ENCODE results near the gene HEXA.

HEXA gene

GRCh38 chr15:72372361-72372760 is 3.5 kb downstream of the HEXA start:
- no peak for DNase-seq

- no peak for DNase-seq
Observed at GRCh38 chr15:72369964-72370363, 5.8 kb downstream of the HEXA start.

GRCh38 chr15:72368899-72369298 is 6.9 kb downstream of the HEXA start:
- no peak for DNase-seq

- no peak for DNase-seq
Observed at GRCh38 chr15:72368325-72368724, 7.5 kb downstream of the HEXA start.

GRCh38 chr15:72365844-72366243 is 10.0 kb downstream of the HEXA start:
- no peak for DNase-seq

GRCh38 chr15:72361176-72361575 is 14.6 kb downstream of the HEXA start:
- DNase-seq, result no peak

GRCh38 chr15:72358650-72359171 is 17.1 kb downstream of the HEXA start:
- DNase-seq, result peak; percentile 88

- DNase-seq, result no peak
Observed at GRCh38 chr15:72358121-72358520, 17.7 kb downstream of the HEXA start.

GRCh38 chr15:72354496-72354895 is 21.3 kb downstream of the HEXA start:
- no peak for DNase-seq

- DNase-seq, result no peak
Observed at GRCh38 chr15:72353266-72353665, 22.5 kb downstream of the HEXA start.

GRCh38 chr15:72345806-72346205 is 30.0 kb downstream of the HEXA start:
- no peak for DNase-seq

GRCh38 chr15:72345280-72345679 is 30.5 kb downstream of the HEXA start:
- no peak for DNase-seq

- no peak for DNase-seq
Observed at GRCh38 chr15:72344602-72345001, 31.2 kb downstream of the HEXA start.

GRCh38 chr15:72342385-72342784 is 33.4 kb downstream of the HEXA start:
- DNase-seq, result peak; percentile 83

GRCh38 chr15:72341361-72341760 is 34.5 kb downstream of the HEXA start:
- DNase-seq, result peak; percentile 91

GRCh38 chr15:72340366-72340765 is 35.4 kb downstream of the HEXA start:
- DNase-seq, result no peak

GRCh38 chr15:72339777-72340177 is 36.0 kb downstream of the HEXA start:
- no peak for DNase-seq

GRCh38 chr15:72338617-72339321 is 37.0 kb downstream of the HEXA start:
- DNase-seq, result no peak

- DNase-seq, result no peak
Observed at GRCh38 chr15:72338148-72338547, 37.7 kb downstream of the HEXA start.

GRCh38 chr15:72334842-72335241 is 41.0 kb downstream of the HEXA start:
- DNase-seq, result no peak

- DNase-seq, result peak; percentile 12
Observed at GRCh38 chr15:72331021-72331420, 44.8 kb downstream of the HEXA start.

- DNase-seq, result no peak
Observed at GRCh38 chr15:72323752-72324151, 52.1 kb downstream of the HEXA start.

- DNase-seq, result peak; percentile 98
Observed at GRCh38 chr15:72319985-72320671, 55.7 kb downstream of the HEXA start, which contains the start of gene CELF6. Gene CELF6 (minus strand): TSS chr15:72320157. CDS start chr15:72319874, 283 bp downstream.

- DNase-seq, result peak; percentile 93
Observed at GRCh38 chr15:72319360-72319984, 56.3 kb downstream of the HEXA start.

Data from islet precursor cell (in vitro differentiated cells).